ENCODE measurements around the gene CLN6.

Gene CLN6

DNA sequence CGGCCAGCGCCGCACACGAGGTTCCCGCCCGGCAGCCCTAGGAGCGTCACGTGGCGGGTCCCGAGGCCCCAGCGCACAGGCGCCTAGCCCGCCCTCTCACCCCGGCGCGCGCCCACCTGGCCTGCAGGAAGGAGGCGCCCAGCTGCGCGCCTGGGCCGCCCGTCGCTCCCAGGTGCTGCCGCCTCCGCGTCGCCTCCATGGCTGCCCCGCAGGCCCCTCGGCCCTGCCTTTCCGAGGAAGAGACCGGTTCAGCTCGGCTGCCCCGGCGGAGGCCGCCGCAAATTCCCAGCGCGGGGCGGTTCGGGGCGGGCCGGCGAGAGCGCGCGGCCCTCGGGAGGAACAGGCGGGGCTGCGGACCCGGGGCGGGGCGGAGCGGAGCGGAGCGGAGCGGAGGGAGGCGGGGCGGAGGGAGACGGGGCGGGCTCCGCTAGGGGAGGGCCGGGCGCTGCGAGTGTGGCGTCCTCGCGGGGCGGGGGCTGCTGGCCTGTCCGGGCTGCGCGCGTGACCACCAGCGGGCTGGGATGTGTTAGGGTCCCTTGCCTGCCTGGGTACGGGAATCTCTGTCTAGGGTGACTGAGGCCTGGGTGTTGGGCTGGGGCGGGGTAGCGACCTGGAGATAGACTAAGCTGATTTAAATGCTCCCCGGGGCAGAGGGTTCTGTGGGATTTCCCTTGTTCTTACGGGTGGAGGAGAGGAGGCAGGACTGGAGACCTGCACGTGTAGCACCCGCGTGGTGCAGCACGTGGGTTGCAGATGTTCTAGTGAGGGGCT is at the start of gene CLN6:
TSS of gene CLN6 (minus strand) at position 343 of the 771 bp plus-strand sequence. CDS start at position 199, 144 bp downstream.
- peak; percentile 82 for DNase-seq

DNA sequence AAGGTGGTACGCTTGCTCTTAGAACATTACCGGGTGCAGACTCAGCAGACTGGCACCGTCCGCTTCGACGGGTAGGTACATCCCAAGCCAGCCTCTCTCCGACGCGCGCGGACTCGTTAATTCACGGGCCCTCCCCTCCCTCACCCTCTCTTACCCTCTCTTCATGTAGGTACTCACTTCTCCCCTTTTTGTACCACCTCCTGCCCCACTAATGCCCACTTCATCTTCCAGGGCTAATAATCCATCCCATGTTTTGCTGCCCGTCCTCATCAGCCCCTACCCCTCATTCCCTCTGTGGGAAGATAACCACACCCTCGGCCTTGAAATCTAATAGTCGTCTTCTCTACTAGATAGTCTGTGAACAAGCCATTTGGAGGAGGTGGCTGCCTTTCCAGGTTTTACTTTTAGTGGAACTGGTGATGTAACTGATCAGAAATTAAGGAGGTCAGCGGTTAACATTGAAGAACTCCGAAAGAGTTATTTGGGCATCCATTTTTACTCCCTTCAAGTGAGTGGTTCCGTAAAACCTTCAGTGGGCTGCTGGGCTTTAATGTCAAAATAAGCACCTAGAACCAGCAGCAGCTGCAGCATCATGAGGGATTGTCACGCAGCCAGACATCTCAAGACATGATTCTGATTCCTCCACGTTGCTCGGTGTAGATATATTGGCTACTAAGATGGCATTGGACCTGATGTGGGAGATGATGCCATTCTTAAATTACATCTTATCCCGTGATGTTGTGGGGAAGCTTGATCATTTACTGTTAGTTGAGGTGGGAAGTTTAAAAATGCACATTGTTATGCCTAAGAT is 49.3 kb upstream of the CLN6 start:
- peak; percentile 53 for DNase-seq

DNA sequence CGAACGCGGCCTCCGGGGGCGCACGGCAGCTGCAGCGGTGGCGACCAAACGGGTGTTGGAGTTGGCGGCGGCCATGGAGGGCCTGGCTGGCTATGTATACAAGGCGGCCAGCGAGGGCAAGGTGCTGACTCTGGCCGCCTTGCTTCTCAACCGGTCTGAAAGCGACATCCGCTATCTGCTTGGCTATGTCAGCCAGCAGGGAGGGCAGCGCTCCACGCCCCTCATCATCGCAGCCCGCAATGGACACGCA is 48.7 kb upstream of the CLN6 start:
- no peak for DNase-seq

DNA sequence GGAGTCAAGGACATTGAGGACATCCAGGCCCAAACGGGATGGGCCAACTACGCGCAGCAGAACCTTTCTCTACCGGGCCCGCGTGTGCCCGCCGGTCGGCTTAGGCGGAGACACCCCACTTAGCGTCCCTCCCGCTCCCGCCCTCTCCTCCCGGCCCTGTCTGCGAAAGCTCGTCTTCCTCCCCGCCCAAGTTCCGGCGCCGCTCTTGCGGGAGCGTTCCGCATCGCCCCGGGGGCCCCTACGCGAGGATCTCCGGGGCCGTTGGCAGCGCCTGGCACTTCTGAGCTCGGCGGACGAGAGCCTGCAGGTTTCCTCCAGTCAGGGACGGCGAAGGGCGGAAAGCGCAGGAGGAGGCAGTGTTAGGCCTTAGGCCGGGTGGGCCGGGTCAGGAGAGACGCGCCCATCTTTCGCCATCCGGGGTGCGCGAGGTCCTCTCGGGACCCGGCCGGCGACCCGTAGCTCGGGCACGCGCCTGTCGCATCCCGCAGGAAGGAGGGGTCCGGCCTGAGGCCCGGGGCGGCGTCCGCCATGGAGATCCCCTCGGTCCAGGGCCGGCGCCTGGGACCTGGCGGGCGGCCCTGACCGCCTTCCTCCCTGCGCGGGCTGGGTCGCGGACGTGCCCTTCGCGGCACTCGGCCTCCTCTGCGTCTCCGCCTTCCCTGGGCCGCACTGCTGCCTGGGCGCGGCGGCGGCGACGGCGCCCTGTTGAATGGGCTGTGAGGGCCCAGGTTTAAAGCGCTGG is 48.2 kb upstream of the CLN6 start, which contains the start of gene FEM1B:
TSS of gene FEM1B (plus strand) at position 143 of the 742 bp plus-strand sequence. CDS start 673 bp downstream, outside the sequence.
- peak; percentile 94 for DNase-seq

DNA sequence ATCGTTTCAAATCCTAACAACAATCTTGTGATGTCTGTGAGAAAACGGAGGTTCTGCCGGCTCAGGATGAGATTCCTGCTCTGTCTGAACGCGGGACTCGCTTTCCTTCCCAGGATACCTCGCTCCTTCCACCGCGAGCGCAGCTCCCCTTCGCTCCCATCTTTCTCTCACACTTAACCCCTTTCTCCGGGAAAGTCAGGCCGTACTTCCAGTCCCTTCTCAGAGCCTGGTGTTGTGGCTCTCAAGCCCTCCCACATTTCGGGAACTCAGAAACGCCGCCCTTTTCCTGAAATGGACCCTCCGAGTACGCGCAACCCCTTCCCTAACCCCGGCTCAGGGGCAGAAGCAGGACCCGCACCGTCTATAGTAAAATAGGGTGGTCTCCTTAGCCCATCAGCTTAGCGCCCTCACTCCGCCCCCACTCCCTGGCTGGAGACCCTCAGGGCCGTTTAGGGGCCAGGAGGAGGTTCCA is 47.6 kb upstream of the CLN6 start:
- DNase-seq = peak; percentile 68

DNA sequence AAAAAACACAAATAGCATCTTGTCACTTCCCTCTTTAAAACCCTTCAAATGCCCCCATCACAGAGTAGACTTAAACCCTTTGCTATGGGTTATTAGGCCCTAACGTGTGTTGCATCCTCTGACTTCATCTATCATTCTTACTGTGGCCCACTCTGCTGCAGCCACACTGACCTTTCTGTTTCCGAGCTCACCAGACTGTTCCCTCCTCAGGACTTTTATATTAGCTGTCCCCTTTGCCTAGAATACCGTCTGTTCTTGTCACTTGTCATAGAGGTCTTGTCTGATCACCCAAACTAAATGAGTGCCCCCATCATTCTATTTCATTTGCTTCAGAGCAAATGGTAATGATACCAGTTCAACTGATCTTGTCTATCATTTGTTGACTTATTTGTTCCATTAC is 47.1 kb upstream of the CLN6 start:
- no peak for DNase-seq

DNA sequence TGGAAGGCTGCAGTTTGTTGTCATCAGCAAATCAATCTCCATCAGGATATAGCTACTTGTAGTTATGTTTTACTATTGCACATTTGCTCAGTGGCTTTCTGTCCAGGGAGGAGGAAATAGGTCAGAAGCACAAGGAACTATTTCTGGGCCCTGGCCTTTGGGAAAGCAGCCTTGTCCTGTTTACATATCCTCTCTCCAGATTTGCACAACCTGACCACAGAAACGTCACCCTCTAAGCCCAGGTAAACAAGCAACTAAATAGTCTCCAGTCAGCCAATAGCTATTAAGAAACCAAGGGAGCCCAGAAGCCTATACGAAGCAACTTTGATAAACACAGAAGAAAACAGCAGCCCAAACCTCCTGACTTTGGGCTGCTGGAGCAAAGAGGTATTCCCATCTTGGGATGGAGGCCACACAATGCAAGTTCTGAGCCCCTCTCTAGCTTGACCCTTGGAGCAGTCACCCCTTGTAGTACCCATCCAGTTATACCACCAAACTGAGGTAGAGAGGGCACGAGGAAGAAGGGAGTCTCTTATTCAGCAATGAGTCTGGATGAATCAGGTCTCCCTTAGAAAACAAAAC is 45.7 kb upstream of the CLN6 start:
- no peak for DNase-seq

DNA sequence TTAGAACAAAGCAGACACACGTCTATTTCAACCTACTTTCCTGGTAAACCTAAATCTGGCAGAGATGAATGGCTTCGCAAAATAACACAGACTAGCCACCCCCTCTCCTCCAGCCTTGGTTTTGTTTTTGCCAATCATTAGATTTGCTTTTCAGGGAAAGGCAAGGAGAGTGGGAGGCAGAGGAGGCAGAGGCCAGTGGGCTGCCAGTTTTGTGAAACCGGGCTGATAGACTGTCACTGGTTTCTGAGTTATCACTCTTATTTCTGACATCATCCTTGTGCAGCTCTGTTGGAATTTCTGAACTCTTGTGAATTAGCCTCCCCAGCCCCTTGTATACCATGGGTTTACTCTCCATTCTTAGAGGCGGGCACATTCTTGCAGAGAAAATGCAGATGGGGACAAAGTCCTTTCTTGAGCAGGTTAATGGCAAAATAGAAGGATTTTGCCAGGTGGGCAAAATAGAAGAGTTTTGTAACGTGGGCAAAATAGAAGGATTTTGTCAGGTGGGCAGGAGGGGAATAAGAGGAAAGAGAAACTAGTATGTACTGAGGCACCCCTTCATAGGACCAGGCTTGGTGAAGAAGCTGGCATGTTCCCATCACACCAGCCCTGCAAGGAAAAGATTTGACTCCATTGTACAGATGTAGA is 44.8 kb upstream of the CLN6 start:
- no peak for DNase-seq

DNA sequence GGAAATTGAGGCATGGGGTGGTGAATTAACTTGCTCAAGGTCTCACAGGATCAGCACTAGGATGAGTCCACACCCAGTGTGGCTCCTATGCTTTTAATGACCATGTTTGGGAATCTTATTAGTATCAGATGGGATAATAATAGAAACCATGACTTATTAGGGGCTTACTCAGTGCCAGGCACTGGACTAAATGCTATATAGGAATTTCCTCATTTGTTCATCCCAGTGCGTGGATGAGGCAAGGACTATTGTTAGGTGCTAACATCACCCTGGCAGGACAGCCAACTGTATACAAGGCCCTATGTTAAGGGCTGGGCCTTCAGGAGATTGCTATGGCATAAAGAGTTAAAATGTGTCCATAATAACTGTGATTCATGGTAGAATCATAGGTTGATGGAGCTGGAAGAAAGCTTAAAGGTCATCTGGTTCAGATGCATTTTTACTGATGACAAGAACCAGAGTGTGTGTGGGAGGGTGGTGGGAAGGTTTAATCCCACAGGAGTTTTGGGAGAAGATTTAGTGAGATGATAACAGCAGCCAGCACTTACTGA is 43.3 kb upstream of the CLN6 start:
- DNase-seq = peak; percentile 96

DNA sequence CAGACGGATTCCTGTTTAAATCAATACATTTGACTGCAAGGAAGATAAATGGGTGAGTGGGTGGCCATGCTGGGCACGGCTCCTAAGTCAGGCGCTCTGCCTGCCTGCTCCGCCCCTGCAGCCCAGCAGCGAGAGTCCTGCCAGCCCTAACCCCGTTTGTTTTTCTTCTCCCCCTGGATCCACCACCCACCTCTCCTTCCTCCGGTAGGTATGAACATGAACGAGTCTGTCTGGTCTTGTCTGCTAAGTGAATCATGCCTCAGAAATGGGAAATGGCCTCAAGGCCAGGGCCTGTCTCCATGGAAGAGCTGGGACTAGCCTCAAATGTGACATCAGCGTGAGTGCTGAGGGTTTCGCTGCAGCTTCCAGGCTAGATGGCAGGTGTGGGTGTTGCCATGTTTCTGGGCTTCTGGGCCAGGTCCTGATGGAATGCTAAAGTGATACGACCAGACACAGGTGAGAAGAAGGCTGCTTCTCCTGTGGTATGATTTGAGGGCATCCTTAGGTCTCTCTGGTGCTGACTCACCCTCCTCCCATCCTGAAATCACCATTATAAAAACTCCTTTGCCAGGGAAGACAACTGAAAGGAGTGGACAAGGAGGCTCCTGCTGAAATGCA is 42.4 kb upstream of the CLN6 start:
- peak; percentile 90 for DNase-seq

DNA sequence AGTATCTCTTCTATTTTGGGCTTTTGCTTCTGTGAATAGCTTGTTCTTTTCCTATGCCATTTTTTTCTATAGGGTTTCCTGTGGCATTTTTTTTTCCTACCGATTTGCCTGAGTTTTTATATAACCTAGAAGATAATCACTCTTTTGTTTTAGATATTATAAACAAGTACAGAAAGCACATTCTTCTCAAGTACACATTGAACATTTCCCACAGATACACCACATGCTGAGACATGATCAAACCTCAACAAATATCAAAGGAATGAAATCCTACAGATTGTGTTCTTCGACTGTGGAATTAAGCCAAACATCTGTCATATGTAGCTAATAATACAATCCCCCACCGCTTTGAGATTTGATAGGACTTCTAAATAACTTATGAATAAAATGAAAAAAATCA is 38.9 kb upstream of the CLN6 start:
- DNase-seq = no peak

DNA sequence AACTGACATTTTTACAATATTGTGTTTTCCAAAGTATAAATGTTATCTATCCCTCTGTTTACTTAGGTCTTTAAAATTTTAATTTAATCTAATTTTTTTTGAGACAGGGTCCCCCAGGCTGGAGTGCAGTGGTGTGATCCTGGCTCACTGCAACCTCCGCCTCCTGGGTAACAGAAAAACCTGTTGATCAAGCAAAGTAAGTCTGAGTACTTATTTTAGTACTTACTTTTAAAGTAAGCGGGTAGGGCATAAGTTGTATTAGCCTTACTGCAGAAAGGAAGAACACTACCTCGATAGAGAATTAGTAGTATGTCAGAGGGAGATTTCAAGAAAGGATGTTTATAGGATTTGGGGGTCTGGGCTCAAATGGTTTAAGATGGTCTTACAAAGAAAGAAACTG is 36.1 kb upstream of the CLN6 start:
- DNase-seq = no peak

DNA sequence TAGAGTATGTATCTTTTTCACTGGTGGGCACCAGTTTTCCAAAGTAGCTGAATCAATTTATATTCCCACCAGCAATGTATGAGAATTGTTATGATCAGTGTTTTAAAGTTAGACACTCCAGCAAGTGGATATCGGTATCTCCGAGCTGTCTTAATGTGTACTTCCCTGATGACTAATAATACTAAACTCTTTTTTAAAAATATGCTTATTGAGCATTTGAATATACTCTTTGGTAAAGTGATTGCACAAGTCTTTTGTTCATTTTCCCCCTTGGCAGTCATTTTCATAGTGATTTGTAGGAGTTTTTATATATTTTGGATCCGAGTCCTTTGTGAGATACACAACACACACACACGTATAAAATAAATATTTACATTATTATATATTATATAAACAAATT is 35.6 kb upstream of the CLN6 start:
- no peak for DNase-seq

DNA sequence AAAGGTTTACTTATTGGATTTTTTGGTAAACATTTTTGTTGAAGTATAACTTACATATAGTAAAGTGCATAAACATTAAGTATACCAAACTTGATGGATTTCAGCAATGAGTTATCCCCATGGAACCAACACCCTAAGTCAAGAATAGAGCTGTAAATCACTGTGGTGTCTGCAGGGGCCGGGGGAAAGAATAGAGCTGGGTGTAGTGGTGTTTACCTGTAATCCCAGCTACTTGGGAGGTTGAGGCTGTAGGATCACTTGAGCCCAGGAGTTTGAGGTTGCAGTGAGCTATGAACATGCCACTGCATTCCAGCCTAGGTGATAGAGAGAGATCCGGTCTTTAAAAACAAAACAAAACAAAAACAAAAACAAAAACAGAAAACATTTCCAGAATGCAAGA is 34.8 kb upstream of the CLN6 start:
- DNase-seq = no peak

DNA sequence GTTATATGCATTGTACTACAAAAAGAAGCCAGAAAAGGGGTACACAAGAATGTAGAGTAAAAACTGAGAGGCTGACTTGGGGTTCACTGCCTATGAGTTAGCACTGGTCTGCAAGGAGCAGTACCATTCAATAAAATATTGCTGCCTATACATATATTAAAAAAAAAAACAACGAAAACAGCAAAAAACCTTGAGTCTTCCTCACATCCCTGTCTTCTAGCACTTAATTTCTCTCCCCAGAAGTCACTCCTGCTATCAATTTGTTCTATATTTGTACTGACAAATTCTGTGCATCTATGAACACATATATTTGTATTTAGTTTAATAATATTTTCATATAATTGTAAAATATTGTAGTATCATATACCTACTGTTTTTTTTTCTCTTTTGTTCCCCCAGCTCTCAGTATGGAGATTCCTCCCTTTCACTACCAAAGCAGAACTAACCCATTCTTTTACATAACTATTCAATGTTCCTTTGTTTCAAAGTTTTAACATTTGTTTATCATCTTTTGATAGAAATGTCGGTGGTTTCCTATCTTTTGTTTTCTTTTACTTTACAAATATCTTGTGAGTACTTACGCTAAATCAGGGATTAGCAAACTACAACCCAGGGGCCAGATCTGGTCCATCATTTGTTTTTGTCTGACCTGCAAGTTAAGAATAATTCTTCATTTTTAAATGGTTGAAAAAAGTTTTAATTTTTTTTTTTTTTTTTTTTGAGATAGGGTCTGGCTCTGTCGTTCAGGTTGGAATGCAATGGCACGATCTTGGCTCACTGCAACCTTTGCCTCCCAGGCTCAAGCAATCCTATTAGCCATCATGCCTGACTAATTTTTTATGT is 33.2 kb upstream of the CLN6 start:
- no peak for DNase-seq

DNA sequence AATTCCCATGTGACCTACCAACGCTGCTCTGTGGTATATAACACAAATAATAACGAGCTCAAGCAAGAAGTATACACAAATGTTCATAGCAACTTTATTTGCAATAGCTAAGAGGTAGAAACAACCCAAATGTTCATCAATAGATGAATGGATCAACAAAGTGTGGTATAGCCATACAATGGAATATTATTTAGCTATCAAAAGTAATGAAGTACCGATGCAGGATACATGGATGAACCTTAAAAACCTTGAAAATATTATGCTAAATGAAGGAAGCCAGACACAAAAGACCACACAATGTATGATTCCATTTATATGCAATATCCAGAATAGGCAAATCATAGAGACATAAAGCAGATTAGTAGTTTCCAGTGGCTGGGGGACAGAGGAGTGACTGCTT is 32.5 kb upstream of the CLN6 start:
- no peak for DNase-seq

DNA sequence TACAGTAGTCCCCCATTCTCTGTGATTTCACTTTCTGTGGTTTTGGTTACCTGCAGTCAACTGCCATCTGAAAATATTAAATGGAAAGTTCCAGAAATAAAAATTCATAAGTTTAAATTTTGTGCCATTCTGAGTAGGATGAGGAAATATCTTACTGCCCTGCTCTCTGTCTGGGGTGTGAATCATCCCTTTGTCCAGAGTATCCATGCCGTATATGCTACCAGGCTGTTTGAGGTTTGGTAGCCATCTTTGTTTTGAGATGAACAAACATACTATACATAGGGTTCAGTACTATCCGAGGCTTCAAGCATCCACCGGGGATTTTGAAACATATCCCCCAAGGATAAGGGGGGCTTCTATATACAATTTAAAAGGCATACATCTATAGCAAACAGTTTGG is 31.7 kb upstream of the CLN6 start:
- DNase-seq = no peak

DNA sequence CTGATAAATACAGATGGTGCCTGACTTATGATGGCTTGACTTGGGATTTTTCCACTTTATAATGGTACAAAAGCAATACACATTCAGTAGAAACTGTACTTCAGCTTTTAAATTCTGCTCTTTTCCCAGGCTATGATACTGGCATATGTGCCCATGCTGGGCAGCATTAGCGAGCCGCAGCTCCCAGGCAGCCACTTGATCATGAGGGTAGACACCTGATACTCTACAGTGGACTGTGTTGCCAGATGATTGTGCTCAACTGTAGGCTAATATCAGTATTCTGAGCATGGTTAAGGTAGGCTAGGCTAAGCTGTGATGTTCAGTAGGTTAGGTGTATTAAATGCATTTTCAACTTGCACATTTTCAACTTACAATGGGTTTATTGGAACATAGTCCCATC is 30.4 kb upstream of the CLN6 start:
- no peak for DNase-seq

DNA sequence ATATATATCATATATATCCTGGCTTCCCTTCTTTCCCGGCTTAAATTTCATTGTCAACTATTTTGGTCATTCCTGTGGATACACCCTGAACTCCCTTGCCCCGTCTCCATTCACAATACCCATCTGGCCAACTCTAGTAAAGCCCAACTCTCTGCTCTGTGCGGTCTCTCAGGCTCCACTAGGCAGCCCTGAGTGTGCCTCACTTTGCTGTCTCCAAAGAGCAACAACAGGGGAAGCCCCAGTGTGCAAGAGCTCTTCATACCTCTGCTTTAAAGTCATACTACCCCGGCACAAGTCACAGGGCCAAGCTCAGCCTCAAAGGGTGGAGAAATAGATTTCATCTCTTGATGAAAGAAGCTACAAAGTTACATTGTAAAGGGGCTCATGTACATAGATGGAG is 29.2 kb upstream of the CLN6 start:
- no peak for DNase-seq

DNA sequence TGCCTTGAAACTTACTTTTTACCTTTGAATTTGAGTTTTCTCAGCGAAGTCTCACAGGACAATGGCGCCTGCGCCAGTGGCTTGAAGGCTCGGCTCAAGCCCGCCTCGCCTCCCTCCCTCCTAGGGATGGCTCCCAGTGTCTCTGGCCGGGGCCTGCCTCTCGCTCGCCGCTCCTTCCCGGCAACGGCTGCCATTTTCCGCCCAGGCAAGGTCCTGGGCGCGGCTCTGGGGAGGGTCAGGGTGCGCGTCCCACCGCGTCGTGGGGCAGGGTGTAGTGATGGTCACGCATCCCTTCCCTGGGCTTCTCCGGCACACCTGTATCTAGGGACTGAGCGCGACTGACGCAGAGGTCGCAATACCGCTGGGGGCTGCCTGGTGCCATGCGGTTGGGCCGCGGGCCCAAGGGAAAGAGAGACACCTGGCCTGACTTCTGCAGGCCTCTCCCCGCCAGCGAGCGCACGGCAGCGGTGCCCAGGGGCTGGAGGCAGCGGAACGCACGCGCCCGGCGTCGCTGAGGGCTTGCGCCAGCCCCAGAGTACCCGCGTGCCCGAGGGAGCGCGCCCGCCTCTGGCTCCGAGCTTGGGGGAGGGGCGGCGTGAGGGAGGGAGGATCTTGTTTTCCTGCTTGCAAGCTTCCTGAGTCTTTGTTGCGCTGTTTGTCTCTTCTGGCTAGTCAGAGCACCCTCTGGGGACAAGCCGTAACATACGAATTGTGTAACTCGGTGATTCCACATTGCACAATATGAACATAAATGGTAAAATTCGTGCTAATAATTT is 27.3 kb upstream of the CLN6 start:
- DNase-seq = peak; percentile 84
